HG03039 (cell line): Measurements from ENCODE around the gene CDA.
"Not testable (repeated sequence)": the region's sequence is repeated elsewhere in the genome, so short reads cannot be mapped to it uniquely, and the experiment has no call there.

ENCODE experiments used
- ATAC-seq: cut with Tn5 transposase; IDR thresholded peaks from one replicate; pipeline ENCODE4 v1.9.1; 2021; ENCODE audit warnings: mild to moderate bottlenecking, moderate library complexity; ENCODE audit not compliant: unreplicated experiment

CDA gene

DNA sequence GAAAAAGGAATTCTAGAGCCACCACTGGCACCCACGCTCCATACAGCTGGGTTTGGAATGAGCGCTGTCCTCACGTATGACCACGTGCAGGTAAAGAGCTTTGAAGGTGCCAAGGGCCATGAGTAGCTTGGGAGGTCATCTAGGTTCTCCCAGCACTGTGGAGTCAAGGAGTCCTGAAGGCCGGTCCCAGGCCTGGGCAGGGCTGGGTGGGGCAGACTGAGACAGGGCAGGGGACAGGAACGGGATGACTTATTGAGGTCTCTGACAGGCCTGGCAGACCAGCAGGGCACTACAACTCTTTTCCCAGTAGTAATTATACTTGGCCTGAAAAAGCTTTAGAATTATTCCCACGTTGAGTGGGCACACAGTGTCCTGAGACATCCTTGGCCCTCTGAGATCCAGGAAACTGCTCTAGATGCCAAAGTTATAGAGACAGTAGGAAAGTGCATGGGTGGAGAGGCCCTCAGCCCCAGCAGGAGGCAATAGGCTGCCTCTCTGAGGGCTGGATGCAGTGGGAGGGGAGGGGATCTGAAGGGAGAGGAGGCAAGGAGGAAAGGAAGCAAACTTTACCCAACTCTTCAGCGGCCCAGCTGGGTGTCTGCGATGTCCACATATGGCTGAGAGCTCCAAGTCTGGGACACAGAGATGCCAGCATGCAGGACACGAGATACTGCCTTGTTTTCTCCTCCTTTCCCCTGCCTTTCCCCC lies 1.8 kb upstream of the CDA start:
- no peak for ATAC-seq

DNA sequence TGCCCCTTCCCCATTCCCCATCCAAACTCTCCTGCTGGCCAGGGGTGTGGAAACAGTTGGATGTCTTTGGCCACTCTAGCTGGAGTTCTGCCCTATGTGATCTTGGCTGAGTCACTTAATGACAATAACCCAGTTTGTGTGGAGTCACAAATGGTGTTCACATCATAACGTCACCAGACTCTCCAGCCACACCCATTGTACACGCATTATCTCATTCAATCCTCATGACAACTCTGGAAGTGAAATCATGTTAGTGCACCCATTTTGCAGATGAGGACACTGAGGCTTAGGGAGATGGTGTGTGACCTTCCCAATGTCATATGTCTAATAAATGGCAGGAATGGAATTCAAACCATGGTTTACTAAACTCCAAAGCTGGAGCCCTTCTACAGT lies 1.2 kb upstream of the CDA start:
- no peak for ATAC-seq

DNA sequence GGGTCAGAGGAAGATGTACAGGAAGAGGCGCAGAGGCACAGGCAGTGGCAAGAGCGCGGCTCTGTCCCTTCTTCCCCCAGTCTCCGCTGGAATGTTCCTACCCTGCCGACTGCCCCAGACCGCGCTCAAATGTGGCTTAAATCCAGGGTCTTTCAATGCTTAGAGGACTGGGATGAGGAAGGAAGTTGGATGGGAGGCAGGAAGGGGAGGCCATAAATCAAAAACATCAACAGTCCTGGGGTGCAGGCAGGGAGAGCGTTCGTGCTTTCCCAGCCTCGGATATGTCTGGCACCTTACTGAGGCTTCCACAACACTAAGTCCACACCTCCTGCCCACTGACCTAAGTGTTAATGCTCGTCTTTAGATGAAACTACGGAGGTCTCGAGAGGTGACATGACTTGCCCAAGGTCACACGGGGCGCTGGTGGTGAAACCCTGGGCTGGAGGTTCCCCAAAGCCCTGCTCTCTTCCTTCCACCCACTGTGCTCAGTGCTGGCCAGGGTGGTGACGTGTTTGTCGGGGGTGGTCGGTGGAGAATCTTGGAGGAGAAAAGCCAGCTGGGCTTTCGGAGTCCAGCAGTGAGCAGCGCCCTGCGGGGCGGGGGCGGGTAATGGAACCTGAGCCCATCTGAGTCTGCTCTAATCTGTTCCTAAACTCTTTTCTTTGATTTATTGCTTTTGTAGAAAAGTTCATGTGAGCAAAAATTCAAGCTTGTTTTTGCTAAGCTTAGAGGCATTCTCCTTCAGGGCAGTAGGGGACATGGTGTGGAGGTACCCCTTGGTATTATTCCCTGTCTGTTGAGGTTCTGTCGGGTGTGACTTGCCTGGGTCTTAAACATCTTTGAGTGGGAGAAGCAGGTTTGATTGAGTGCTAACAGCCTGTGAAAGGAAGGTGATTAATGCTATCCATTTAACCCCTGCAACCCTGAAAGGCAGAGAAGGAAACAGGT lies 708 bp downstream of the CDA start:
- ATAC-seq = no peak

DNA sequence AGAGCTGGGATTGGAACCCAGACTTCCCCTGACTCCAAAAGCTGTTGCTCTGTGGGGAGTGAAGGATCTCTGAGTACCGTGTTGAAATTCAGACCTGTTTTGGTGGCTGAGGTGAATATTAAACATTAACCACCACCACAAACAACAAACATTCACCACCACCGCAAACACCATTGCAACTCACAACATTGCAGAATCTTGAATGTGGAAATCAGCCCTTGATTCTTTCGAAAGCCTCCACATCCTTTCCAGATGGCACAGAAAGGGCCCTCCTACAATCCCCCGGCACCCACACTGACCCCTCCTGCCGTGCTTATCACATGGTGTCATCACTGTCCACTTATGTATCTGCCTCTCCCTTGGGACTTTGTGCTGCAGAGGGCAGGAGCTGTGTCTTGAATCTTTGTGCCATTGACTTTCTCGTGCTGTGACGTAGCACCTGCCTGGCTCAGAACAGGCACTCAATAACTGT lies 1.4 kb downstream of the CDA start:
- ATAC-seq = no peak

DNA sequence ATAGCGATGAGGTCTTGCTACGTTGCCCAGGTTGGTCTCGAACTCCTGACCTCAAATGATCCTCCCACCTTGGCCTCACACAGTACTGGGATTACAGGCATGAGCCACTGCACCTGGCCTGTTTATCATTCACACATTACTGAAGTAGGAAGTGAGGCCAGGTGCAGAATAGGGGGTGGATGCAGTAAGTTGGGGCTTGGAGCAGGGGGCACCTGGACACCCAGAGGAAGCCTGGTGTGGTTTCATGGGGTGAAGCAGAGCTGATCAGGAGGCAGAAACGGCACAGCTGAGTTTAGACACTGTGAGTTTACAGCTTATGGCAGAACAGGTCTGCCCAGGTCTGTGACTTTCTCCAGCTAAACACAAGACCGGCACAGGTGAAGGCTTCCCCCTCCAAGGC lies 4.9 kb downstream of the CDA start:
- no peak for ATAC-seq

DNA sequence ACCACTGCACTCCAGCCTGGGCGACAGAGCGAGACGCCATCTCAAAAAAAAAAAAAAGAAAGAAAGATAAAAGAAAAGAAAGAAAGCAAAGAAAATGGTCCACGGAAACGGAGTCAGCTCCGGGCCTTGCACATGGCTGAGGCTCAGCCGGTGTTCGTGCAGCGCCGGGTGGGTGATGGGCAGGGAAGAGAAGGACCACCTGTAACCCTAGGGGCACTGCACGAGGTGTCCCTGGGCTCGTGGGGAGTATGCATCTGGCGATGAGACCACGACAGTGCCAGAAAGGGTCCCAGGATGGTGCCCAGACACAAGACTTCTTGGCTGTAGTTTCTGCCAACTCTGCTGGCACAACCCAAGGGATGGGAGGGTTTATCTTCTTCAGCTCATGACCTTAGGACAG lies 5.8 kb downstream of the CDA start:
- ATAC-seq = no peak

DNA sequence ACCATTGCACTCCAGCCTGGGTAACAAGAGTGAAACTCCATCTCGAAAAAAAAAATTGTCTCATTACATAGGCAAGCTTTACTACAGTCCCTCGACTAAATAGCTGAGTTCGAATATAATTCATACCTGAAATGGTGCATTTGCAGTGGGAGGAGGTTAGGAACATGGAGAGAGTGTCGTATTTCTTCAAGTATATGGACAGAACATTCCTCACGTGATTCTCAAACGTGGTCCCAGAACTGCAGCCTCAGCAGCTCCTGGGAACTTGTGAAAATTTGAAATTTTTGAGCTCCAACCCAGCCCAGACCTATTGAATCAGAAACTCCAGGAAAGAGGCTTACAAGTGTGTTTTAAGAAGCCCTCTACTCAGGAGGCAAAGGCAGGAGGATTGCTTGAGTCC lies 7.2 kb downstream of the CDA start:
- no peak for ATAC-seq

DNA sequence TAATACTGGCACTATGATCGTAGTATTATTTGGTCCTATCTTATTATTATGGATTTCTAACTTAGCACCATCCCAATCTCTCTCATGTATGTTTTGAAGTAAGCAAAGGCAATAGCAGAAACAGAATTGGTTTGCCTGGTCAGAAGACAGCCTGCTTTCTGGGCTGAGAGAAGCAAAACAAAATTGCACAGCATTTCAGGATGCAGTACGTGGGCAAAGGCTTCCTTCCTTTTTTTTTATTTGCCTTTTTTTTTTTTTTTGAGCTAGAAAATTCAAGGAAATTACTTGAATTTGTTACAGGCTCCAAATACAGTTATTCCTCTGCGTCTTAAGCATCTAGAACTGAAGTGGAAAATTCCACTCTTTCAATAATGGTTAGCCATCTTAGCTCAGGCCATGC lies 8.8 kb downstream of the CDA start:
- ATAC-seq = no peak

DNA sequence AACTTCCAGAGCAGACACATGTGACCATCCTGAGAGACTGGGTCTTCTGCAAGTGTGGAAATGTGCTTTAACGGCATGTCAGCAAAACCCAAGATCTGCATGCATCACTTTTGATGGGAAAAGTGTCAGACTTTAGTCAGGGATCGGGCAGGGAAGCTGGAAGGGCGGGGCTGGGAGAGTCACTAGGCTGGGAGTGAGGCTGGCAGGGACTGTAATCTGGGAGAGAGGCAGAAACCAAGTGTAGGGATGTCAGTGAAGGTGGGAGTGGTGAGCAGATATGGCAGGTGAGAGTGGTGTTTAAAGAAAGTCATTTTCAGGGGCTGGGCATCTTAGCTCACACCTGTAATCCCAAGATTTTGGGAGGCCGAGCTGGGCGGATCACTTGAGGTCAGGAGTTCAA lies 11.3 kb downstream of the CDA start:
- ATAC-seq = no peak

DNA sequence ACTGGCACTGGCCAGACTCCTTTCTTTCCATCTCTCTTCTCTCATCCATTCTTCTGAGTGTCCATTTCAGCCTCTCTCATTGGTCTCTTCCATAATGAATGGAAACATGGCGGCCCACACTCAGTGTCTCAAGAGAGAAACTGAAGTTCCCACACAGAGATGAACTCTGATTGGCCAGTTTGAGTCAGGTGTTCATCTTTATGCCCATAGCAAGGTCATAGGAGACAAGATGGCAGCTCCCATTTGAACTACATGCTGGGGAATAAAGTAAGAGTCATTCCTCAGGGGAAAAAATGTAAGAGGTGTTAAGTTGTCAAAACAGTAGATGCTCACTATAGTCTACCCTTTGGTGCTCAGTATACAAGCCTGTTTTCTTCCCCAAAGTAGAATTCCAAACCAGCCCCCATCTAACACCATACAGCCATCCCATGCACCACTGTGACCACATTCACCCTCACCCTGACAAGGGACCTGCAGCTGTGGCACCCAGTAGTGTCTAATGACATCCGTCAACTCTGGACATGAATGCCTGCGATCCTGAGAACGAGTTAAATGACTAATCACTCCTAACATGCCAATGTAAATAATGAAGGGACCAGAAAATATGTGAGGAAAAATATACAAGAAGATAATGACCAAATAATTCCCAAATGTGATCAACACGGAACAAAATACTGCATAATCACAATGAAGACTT lies 12.4 kb downstream of the CDA start:
- no peak for ATAC-seq

DNA sequence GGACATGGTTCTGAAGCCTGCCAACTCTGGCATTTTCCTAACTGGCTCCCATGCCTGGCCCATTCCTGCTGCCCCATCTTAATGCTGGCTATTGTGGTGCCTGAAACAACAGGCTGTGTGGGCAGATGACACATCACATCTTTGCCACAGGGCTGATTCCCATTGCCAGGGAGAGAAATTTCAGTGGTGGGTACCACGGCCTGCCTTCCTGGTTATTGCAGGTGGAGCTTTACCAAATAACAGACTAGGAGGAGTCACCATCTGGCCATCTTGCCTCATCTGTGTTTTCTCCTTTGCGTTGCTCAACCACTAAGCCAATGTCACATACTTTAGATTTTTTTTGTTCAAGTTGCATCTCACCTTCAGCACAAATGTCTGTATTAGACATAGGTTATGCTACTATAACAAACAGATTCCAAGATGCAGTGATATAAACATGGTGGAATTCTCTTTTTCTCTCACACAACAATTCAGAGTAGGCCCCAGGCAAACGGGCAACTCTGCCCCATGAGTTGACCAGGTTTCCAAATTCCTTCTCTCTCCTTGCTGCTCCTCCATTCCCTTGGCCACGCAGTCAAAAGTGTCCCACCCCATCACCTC lies 14.1 kb downstream of the CDA start:
- no peak for ATAC-seq

DNA sequence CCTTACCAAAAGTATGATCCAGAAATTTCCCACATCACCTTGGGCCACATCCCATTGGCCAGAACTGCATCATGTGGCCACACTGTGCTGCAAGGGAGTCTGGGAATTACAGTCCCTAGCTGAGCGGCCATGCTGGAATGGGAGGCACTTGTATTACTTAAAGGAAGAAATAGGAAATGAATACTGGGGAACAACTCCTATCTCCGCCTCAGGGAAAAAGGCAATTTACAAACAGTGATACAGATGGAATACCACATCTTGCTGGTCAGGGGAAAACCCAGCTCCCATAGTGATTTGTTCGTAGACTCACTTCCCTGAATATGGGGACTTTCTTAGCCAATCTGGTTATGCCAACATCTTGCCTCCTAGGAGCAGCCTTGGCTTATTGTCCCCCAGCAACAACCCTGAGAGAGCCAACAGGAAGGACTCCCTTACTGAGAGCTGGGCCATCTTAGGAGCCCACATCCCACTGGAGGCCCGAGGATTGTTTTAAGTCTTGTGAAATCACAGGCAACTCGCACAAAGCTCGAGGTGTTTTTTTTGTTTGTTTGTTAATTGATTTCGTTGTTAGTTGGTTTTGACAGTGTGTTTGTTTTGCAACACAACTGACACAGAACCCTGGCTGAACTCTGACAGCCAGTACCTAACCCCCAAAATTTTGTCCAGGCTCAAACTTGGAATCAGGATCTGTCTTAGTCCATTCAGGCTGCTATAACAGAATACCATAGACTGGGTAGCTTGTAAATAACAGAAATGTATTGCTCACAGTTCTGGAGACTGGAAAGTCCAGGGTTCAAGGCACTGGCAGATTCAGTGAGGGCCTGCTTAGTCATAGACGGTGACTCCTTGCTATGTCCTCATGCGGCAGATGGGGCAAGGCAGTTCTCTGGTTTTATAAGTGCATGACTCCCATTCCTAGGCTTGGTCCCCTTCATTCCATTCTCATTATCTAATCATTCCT lies 14.9 kb downstream of the CDA start:
- no peak for ATAC-seq

DNA sequence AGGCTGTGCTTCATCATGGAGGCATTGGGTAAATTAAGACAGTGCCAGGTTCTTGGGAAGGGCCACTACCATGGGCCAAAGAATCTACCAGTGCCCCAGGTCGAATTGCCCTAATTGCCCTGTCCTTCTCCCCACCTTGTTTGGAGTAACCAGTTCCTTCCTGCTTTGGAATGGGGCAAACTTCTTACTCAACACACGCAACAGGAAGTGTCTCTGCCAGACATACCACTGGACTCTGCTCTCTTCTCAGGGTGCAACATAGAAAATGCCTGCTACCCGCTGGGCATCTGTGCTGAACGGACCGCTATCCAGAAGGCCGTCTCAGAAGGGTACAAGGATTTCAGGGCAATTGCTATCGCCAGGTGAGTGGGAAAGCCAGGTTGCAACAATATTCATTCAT lies 15.8 kb downstream of the CDA start:
- no peak for ATAC-seq

DNA sequence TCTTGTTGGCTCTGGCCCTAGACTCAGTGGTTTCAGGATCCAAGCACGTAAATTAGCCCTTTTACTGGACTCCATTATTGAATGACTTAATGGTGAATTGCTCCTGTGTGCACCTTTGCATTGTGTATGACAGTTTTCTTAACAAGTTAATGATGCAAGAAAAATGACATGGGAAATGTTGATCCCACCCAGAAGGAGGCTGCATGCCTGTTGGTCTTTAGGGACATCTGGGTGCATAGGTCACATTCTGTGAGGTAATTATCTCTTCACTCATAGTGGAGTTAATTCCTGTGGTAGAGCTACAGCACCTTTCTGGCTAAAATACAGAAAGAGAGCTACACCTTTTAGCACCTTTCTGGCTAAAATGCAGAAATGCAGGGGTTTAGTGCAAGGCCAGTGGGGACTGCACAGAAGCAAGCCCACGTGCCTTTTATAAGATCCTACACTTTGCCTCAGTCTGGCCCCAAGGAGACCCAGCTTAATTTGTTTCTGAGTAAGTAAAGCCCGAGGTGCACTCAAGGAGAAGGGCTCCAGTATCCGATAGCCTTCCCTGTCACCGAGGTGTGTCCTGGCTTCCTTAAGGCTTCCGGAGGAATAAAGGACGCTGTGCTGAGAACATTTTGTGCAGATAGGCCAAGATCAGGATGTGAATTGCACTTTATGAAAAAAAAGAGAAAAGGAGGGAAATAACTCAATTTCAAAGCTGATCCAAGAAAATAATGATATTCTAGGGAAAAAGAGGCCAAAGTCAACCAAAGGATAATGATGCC lies 18.1 kb downstream of the CDA start:
- ATAC-seq = not testable (repeated sequence)

DNA sequence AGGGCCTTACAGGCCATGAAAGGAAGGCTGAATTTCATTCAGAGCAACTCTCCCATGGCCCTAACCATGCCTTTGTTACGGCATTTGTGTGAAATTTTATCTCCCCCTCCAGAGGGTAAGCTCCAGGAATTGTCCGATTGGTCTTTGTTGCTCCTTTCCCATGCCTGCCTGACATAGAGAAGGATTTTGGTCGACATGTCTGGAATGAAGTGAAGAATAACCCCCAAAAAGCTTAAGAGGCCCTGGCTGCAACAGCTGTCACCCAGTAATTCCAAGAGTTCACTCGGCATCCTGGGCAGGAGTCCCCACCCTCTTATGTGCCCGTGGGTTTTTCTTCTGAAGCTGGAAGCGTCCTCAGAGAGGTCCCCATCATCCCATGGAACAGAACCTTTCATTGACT lies 20.6 kb downstream of the CDA start:
- no peak for ATAC-seq

DNA sequence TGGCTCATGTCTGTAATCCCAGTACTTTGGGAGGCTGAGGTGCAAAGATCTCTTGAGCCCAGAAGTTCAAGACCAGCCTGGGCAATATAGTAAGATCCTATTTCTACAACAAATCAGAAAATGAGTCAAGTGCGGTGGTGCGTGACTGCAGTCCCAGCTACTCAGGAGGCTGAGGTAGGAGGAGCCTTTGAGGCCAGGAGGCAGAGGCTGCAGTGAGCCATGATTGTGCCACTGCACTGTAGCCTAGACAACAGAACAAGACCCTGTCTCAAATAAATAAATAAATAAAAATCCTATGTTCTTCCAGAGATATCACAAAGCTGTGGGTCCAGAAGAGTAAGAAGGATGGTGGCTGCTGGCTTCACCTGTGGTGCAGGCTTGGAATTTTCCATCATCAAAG lies 22.1 kb downstream of the CDA start:
- ATAC-seq = no peak

DNA sequence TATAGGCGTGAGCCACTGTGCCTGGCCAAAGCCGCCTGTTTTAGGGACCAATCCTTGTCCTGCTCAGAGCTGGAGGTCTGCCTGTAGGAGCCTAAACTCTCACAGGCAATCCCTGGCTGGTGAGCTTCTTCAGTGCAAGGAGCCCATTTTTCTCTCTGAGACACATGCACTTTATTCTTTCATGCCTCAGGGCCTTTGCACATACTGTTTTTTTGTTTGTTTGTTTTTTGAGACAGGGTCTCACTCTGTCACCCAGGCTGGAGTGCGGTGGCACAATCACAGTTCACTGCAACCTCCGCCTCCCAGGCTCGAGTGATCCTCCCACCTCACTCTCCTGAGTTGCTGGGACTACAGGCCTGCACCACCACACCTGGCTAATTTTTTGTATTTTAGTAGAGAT lies 22.8 kb downstream of the CDA start:
- ATAC-seq = no peak

DNA sequence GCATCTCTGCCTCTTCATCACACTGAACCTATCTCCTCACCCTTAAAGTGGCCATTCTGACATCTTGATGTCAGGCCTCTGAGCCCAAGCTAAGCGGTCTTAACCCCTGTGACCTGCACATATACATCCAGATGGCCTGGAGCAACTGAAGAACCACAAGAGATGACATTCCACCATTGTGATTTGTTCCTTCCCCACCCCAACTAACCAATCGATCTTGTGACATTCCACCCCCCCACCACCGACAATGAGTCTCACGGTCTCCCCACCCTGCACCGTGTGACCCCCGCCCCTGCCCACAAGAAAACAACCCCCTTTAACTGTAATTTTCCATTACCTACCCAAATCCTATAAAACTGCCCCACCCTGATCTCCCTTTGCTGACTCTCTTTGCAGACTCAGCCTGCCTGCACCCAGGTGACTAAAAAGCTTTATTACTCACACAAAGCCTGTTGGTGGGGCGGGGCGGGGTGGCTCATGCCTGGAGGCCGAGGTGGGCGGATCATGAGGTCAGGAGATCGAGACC lies 23.4 kb downstream of the CDA start:
- ATAC-seq = no peak

DNA sequence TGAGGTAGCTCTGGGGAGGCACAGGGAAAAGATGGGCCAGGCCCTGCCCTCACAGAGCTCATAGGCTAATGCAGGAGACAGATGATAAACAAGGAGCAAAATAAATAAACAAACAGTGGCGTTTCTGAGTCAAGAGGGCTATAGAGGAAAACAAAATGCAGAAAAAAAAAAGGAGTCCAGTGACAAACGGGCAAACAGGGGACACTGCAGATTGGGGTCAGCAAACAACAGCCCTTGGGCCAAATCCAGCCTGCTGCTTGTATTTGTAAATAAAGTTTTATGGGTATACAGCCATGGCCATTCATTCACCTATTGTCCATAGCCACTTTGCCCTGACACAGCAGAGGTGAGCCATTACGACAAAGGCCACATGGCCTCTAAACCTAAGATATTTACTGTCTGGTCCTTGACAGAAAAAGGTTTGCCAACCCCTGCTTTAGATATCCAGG lies 25.3 kb downstream of the CDA start:
- no peak for ATAC-seq
